K562 (cell line): ENCODE data around the gene ZKSCAN1. TPM values are rescaled to one million over a fixed set of nuclear protein-coding genes. Genes with fewer than 3 reads are reported as not detected.

ENCODE experiments used
- ATAC-seq: fragments of 200-7000 bp; cut with Tn5 transposase; 3 replicates; pipeline ENCODE4 v1.9.1; 2020; ENCODE audit warnings: moderate library complexity
- BruUV-seq: library from RNA; stranded (reverse); fragments of 400-500 nt; replicated peaks from 2 replicates; lab custom pipeline; 2021; lab: Mats Ljungman, UMichigan
- CTCF ChIA-PET: fragments of 300-600 bp; formaldehyde crosslinking; extraction: SDS; loops from one replicate; lab custom pipeline; 2021; ENCODE audit warnings: low intra/inter-chr PET ratio; lab: Yijun Ruan, JAX
- POLR2A ChIA-PET: fragments of 300-600, 350-650 bp; sonication (Branson Sonifier 250); formaldehyde crosslinking; extraction: SDS; loops from one replicate; lab custom pipeline; 2021; ENCODE audit warnings: antibody characterized with exemption, inconsistent platforms; lab: Yijun Ruan, JAX
- DNase-seq, 4 experiments: peaks; one replicate each; pipeline versions ENCODE4 v3.0.0 to v3.0.0-alpha.2; 2011 to 2018; ENCODE audit warnings: low spot score in 3 of 4, mixed read lengths in 3 of 4; ENCODE audit errors: extremely low read depth in 1 of 4
- FAIRE-seq: peaks from 2 replicates; lab custom pipeline; 2011; peaks lifted over from hg19 to GRCh38; lab: Jason Lieb, UNC
- H2AFZ ChIP-seq: 2 replicates; pipeline ENCODE4 v1.6.0; 2011; ENCODE audit warnings: low read depth, low read length, control low read depth, inconsistent platforms
- H3K27ac ChIP-seq: fragments of 200-600 bp; 3 replicates; pipeline ENCODE4 v1.8.0; 2011; ENCODE audit warnings: low read depth, mild to moderate bottlenecking, control low read depth, inconsistent platforms, low read length, moderate library complexity, mixed read lengths; ENCODE audit errors: extremely low read depth
- H3K27me3 ChIP-seq, 2 experiments: fragments of 300-600 bp in 1 of 2; 2 replicates in 1 of 2; 3 replicates in 1 of 2; pipeline versions ENCODE4 v1.6.0 to v1.8.0; 2011; ENCODE audit warnings: inconsistent platforms in 2 of 2, low read length in 2 of 2, mild to moderate bottlenecking in 1 of 2, mixed read lengths in 1 of 2, moderate library complexity in 1 of 2; ENCODE audit not compliant: control insufficient read depth in 2 of 2, insufficient read depth in 2 of 2
- H3K36me3 ChIP-seq: fragments of 300-600 bp; 3 replicates; pipeline ENCODE4 v1.8.0; 2011; ENCODE audit warnings: mild to moderate bottlenecking, low read length, inconsistent platforms; ENCODE audit not compliant: control insufficient read depth, insufficient read depth
- H3K4me1 ChIP-seq, 2 experiments: fragments of 200-600 bp in 1 of 2; replicated peaks in 1 of 2; 2 replicates in 1 of 2; 3 replicates in 1 of 2; pipeline versions ENCODE4 v1.5.1 to v1.8.0; 2011; ENCODE audit warnings: inconsistent platforms in 2 of 2, low read length in 2 of 2, mild to moderate bottlenecking in 1 of 2, mixed read lengths in 1 of 2, moderate library complexity in 1 of 2; ENCODE audit not compliant: control insufficient read depth in 2 of 2, insufficient read depth in 2 of 2
- H3K4me2 ChIP-seq: 2 replicates; pipeline ENCODE4 v1.6.1; 2011; ENCODE audit warnings: low read length, control low read depth, inconsistent platforms, mixed read lengths; ENCODE audit not compliant: insufficient read depth
- H3K4me3 ChIP-seq: fragments of 200-600 bp; sonication (generic), shearing (Covaris generic); 2 replicates; pipeline ENCODE4 v1.5.1; 2016; ENCODE audit warnings: control low read depth, inconsistent platforms
- H3K79me2 ChIP-seq: fragments of 200-600 bp; 3 replicates; pipeline ENCODE4 v1.8.0; 2011; ENCODE audit warnings: low read length, inconsistent platforms; ENCODE audit not compliant: control insufficient read depth, insufficient read depth
- H3K9ac ChIP-seq, 2 experiments: 2 replicates each; pipeline versions ENCODE4 v1.6.0 to v1.6.1; 2011; ENCODE audit warnings: low read depth in 2 of 2, low read length in 2 of 2, control low read depth in 1 of 2, inconsistent platforms in 1 of 2, mild to moderate bottlenecking in 1 of 2, mixed read lengths in 1 of 2; ENCODE audit not compliant: insufficient read depth in 1 of 2
- H3K9me1 ChIP-seq: one replicate; pipeline ENCODE4 v1.6.0; 2011; ENCODE audit warnings: inconsistent platforms, mild to moderate bottlenecking, low read length, moderate library complexity; ENCODE audit not compliant: control insufficient read depth, insufficient read depth
- H3K9me3 ChIP-seq: replicated peaks from 2 replicates; pipeline ENCODE4 v1.5.1; 2011; ENCODE audit warnings: low read depth, low read length, inconsistent platforms; ENCODE audit not compliant: control insufficient read depth, insufficient read depth
- H4K20me1 ChIP-seq: replicated peaks from 2 replicates; pipeline ENCODE4 v1.6.1; 2011; ENCODE audit warnings: low read length, inconsistent platforms, mixed read lengths; ENCODE audit not compliant: control insufficient read depth, insufficient read depth
- ATF6 ChIP-seq: sonication (generic); formaldehyde crosslinking; IDR thresholded peaks from 2 replicates; pipeline ENCODE4 v1.4.0; 2020; ENCODE audit warnings: mild to moderate bottlenecking, missing genetic modification reagents
- CBX8 ChIP-seq: fragments of 200-600 bp; sonication (generic); IDR thresholded peaks from 2 replicates; pipeline ENCODE4 v1.6.1; 2012; ENCODE audit warnings: borderline replicate concordance, mixed run types, low read depth, mild to moderate bottlenecking, moderate library complexity, mixed read lengths, low read length, control low read depth, inconsistent platforms; ENCODE audit not compliant: poor library complexity, severe bottlenecking; ENCODE audit errors: extremely low read depth
- CEBPB ChIP-seq: fragments of 450-650 bp; IDR thresholded peaks from 2 replicates; pipeline ENCODE4 v1.6.1; 2016; ENCODE audit warnings: missing genetic modification characterization, missing compliant biosample characterization
- CEBPG ChIP-seq, 3 experiments: fragments of 200-800 bp in 1 of 3; sonication (Bioruptor generic) in 1 of 3; sonication (generic) in 1 of 3; formaldehyde crosslinking in 1 of 3; IDR thresholded peaks in 2 of 3; conservative IDR thresholded peaks in 1 of 3; 2 replicates each; pipeline versions ENCODE4 v1.6.1 to v1.8.0; 2016 to 2022; ENCODE audit warnings: missing compliant biosample characterization in 2 of 3, missing genetic modification characterization in 2 of 3, mild to moderate bottlenecking in 1 of 3, missing genetic modification reagents in 1 of 3
- EZH2 ChIP-seq: IDR thresholded peaks from 2 replicates; pipeline ENCODE4 v1.6.1; 2012; ENCODE audit warnings: low read depth, mild to moderate bottlenecking, inconsistent platforms, low read length, borderline replicate concordance
- MAFF ChIP-seq: IDR thresholded peaks from 2 replicates; pipeline ENCODE4 v1.6.1; 2012; ENCODE audit warnings: low read length, improper control_type of control experiment
- SAFB2 ChIP-seq: fragments of 200-400 bp; formaldehyde crosslinking; IDR thresholded peaks from 2 replicates; pipeline ENCODE4 v1.6.1; 2018; ENCODE audit warnings: borderline replicate concordance, low read length, low read depth, moderate library complexity; ENCODE audit not compliant: severe bottlenecking
- SRSF3 ChIP-seq: fragments of 200-400 bp; formaldehyde crosslinking; IDR thresholded peaks from 2 replicates; pipeline ENCODE4 v1.6.1; 2016; ENCODE audit warnings: mild to moderate bottlenecking, low read length, moderate library complexity; ENCODE audit not compliant: insufficient read depth
- WGBS: fragments of 100-300 bp; shearing (Covaris generic); methylation state at CpG from one replicate; pipeline ENCODE4 v1.1.6; 2016; ENCODE audit warnings: low coverage, mixed read lengths; ENCODE audit not compliant: insufficient coverage; ENCODE audit errors: missing lambda C conversion rate; 5-methylcytosine and 5-hydroxymethylcytosine counted together
- in situ Hi-C: fragments of 300-500 bp; cut with MboI; formaldehyde crosslinking; loops from 4 replicates; pipeline ENCODE4 v1.15.0; 2018; ENCODE audit warnings: inconsistent platforms, mixed read lengths
- intact Hi-C: fragments of 100-400 bp; cut with micrococcal nuclease; formaldehyde crosslinking; loops from 2 replicates; pipeline ENCODE4 v1.14.2; 2022
- polyA plus RNA-seq, 8 experiments: library from polyadenylated mRNA; depleted of rRNA in 4 of 8; stranded (reverse) in 5 of 8; unstranded in 3 of 8; fragments of >200 nt; fragmentation: Nextera tagmentation in 2 of 8; fragmentation: Illumina TruSeq in 1 of 8; extraction: Ambion mirVana in 2 of 8; extraction: Trizol in 1 of 8; gene quantifications; 2 replicates each; pipeline versions ENCODE4 v1.2.1 to v1.2.3, GENCODE V29; 2011 to 2014; ENCODE audit warnings: inconsistent platforms in 1 of 8, missing spikeins in 1 of 8
- total RNA-seq, 7 experiments: library from RNA; depleted of rRNA in 6 of 7; stranded (reverse); fragments of >200 nt in 6 of 7; fragmentation: Illumina TruSeq in 2 of 7; extraction: Trizol in 2 of 7; gene quantifications; 2 replicates each; pipeline versions ENCODE4 v1.2.1 to v1.2.3, GENCODE V29; 2011 to 2021; ENCODE audit warnings: low replicate concordance in 1 of 7
- TF ChIP-seq, protein P1 (sequence below), 2 experiments: fragments of 150-350 bp in 1 of 2; IDR thresholded peaks; 2 replicates each; pipeline ENCODE4 v1.6.1; 2012 to 2016; ENCODE audit warnings: low read depth in 2 of 2, low read length in 2 of 2, mild to moderate bottlenecking in 1 of 2, moderate library complexity in 1 of 2
- TF ChIP-seq, protein P2 (sequence below): sonication (generic); formaldehyde crosslinking; IDR thresholded peaks from 2 replicates; pipeline ENCODE4 v1.8.1; 2023; ENCODE audit warnings: mild to moderate bottlenecking, missing genetic modification reagents, moderate library complexity

The ZKSCAN1 gene
- total and polyA plus RNA-seq, 9 of the 15 experiments (the other 6 are each of a cell fraction or from before 2014, with no cell fraction given) = 5.3 to 43.0 (median 23.2) TPM

- POLR2A ChIA-PET = interaction anchor here (0.8 to 2.1 kb wide), 3 partner anchors 8 to 15 kb away, joined by 4 to 10 read pairs (median 8); no protein-coding TSS in a partner anchor
- H4K20me1 ChIP-seq = no peaks in the 10 kb centered on the region
- H3K9ac ChIP-seq = no peak overlapping the region
- no peak overlapping the region for H3K27ac ChIP-seq
- no peaks in the 10 kb centered on the region for H3K27me3 ChIP-seq
- no peak overlapping the region for H3K4me3 ChIP-seq
- no peaks in the 10 kb centered on the region for H3K9me3 ChIP-seq
- peaks cover 8% of the 10 kb centered on the region for H3K36me3 ChIP-seq
- H2AFZ ChIP-seq = peak overlapping the region; percentile 26
- WGBS = 56% methylated on average over 3 of the region's 3 CpGs
- no peak for FAIRE-seq
- BruUV-seq = no TSS peak
- H3K4me1 ChIP-seq = peaks cover 31 to 43% of the 10 kb centered on the region in 2 experiments
- H3K79me2 ChIP-seq = peaks cover 29% of the 10 kb centered on the region
- no peak overlapping the region for H3K4me2 ChIP-seq
- in situ Hi-C loops = no loop called here
- CTCF ChIA-PET = interaction anchor here (0.6 kb wide), 1 partner anchor 94 kb away, joined by 5 read pairs; no protein-coding TSS in a partner anchor
- no peak for DNase-seq
- TF ChIP-seq EZH2 = no peak
- no peak for TF ChIP-seq CEBPG (CRISPR knock-in tag; IDR thresholded peaks at IDR 0.05)
- peak; percentile 45 to 46; a peak in 3 of 4 replicates for TF ChIP-seq CEBPG (tag; conservative IDR thresholded peaks at IDR 0.05 in 1 of 2, IDR thresholded peaks at IDR 0.05 in 1 of 2)
- TF ChIP-seq ATF6 (CRISPR knock-in tag) = no peak
- TF ChIP-seq SRSF3 = no peak
- no peak for TF ChIP-seq MAFF
- TF ChIP-seq SAFB2 = no peak
- TF ChIP-seq, protein P1, sequence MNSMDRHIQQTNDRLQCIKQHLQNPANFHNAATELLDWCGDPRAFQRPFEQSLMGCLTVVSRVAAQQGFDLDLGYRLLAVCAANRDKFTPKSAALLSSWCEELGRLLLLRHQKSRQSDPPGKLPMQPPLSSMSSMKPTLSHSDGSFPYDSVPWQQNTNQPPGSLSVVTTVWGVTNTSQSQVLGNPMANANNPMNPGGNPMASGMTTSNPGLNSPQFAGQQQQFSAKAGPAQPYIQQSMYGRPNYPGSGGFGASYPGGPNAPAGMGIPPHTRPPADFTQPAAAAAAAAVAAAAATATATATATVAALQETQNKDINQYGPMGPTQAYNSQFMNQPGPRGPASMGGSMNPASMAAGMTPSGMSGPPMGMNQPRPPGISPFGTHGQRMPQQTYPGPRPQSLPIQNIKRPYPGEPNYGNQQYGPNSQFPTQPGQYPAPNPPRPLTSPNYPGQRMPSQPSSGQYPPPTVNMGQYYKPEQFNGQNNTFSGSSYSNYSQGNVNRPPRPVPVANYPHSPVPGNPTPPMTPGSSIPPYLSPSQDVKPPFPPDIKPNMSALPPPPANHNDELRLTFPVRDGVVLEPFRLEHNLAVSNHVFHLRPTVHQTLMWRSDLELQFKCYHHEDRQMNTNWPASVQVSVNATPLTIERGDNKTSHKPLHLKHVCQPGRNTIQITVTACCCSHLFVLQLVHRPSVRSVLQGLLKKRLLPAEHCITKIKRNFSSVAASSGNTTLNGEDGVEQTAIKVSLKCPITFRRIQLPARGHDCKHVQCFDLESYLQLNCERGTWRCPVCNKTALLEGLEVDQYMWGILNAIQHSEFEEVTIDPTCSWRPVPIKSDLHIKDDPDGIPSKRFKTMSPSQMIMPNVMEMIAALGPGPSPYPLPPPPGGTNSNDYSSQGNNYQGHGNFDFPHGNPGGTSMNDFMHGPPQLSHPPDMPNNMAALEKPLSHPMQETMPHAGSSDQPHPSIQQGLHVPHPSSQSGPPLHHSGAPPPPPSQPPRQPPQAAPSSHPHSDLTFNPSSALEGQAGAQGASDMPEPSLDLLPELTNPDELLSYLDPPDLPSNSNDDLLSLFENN (IDR thresholded peaks at IDR 0.05; ENCODE audit: low read depth in 2 of 2, low read length in 2 of 2) = no peak
- TF ChIP-seq CEBPB (tag) = peak; percentile 80
- TF ChIP-seq, protein P2, sequence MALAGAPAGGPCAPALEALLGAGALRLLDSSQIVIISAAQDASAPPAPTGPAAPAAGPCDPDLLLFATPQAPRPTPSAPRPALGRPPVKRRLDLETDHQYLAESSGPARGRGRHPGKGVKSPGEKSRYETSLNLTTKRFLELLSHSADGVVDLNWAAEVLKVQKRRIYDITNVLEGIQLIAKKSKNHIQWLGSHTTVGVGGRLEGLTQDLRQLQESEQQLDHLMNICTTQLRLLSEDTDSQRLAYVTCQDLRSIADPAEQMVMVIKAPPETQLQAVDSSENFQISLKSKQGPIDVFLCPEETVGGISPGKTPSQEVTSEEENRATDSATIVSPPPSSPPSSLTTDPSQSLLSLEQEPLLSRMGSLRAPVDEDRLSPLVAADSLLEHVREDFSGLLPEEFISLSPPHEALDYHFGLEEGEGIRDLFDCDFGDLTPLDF (CRISPR knock-in tag) = no peak
- no peak for TF ChIP-seq CBX8
- intact Hi-C loops = no loop called here
- no peak for ATAC-seq
- no peaks in the 10 kb centered on the region for H3K9me1 ChIP-seq
These were observed 70.1 kb downstream of the ZKSCAN1 start for GRCh38 chr7:100085515-100085914.
